GM23338 (cell line): ENCODE results near the gene KDM4B. TPM values are rescaled to one million over a fixed set of nuclear protein-coding genes. Genes with fewer than 3 reads are reported as not detected.

Source experiments
- ATAC-seq: fragments of 200-7000 bp; cut with Tn5 transposase; 3 replicates; pipeline ENCODE4 v1.9.1; 2020
- DNase-seq: peaks from one replicate; pipeline ENCODE4 v3.0.0-alpha.2; 2015; ENCODE audit warnings: low spot score
- H2AFZ ChIP-seq: fragments of 200-600 bp; sonication (generic); 2 replicates; pipeline ENCODE4 v1.8.0; 2016; ENCODE audit warnings: antibody characterized with exemption, mild to moderate bottlenecking, moderate library complexity
- H3F3A ChIP-seq: fragments of 200-600 bp; sonication (generic); replicated peaks from 2 replicates; pipeline ENCODE4 v1.8.0; 2017; ENCODE audit warnings: antibody characterized with exemption, mixed run types, low read depth
- H3K27ac ChIP-seq: fragments of 200-600 bp; sonication (generic); 2 replicates; pipeline ENCODE4 v1.6.1; 2016; ENCODE audit warnings: low read depth
- H3K27me3 ChIP-seq: fragments of 200-600 bp; sonication (generic); 2 replicates; pipeline ENCODE4 v1.8.0; 2016; ENCODE audit warnings: mild to moderate bottlenecking, mixed run types, moderate library complexity; ENCODE audit not compliant: insufficient read depth
- H3K36me3 ChIP-seq: fragments of 200-600 bp; sonication (generic); 2 replicates; pipeline ENCODE4 v1.8.0; 2016; ENCODE audit warnings: mild to moderate bottlenecking; ENCODE audit not compliant: insufficient read depth
- H3K4me1 ChIP-seq: fragments of 200-600 bp; sonication (generic); 2 replicates; pipeline ENCODE4 v1.8.0; 2016; ENCODE audit warnings: mild to moderate bottlenecking, moderate library complexity; ENCODE audit not compliant: insufficient read depth
- H3K4me2 ChIP-seq: fragments of 200-600 bp; sonication (generic); 2 replicates; pipeline ENCODE4 v1.7.1; 2017; ENCODE audit warnings: mixed run types
- H3K4me3 ChIP-seq: fragments of 200-600 bp; sonication (generic); 2 replicates; pipeline ENCODE4 v1.6.1; 2016; ENCODE audit warnings: mixed run types
- H3K79me2 ChIP-seq: fragments of 200-600 bp; sonication (generic); replicated peaks from 2 replicates; pipeline ENCODE4 v1.8.0; 2017; ENCODE audit warnings: mild to moderate bottlenecking; ENCODE audit not compliant: insufficient read depth
- H3K9me2 ChIP-seq: fragments of 200-600 bp; sonication (generic); 2 replicates; pipeline ENCODE4 v1.8.0; 2017; ENCODE audit not compliant: insufficient read depth
- H4K20me1 ChIP-seq: fragments of 200-600 bp; sonication (generic); replicated peaks from 2 replicates; pipeline ENCODE4 v1.8.0; 2017; ENCODE audit warnings: mild to moderate bottlenecking; ENCODE audit not compliant: insufficient read depth
- H3K27ac Mint-ChIP-seq: 2 replicates; pipeline ENCODE4 v1.8.0; 2020; ENCODE audit warnings: inconsistent platforms, mild to moderate bottlenecking, moderate library complexity, mixed read lengths
- H3K27me3 Mint-ChIP-seq: 3 replicates; pipeline ENCODE4 v1.8.0; 2022; ENCODE audit warnings: low read depth, mild to moderate bottlenecking, moderate library complexity, mixed read lengths, inconsistent platforms; ENCODE audit not compliant: insufficient read depth, poor library complexity
- H3K36me3 Mint-ChIP-seq: 3 replicates; pipeline ENCODE4 v1.8.0; 2021; ENCODE audit warnings: low read depth, mild to moderate bottlenecking, inconsistent platforms, moderate library complexity, mixed read lengths
- H3K4me1 Mint-ChIP-seq: 3 replicates; pipeline ENCODE4 v1.8.0; 2020; ENCODE audit warnings: mild to moderate bottlenecking, inconsistent platforms, mixed read lengths
- H3K4me3 Mint-ChIP-seq: 3 replicates; pipeline ENCODE4 v1.8.0; 2021; ENCODE audit warnings: moderate library complexity, mild to moderate bottlenecking, inconsistent platforms, mixed read lengths
- H3K9me3 Mint-ChIP-seq: 3 replicates; pipeline ENCODE4 v1.8.0; 2020; ENCODE audit warnings: moderate library complexity, mild to moderate bottlenecking, inconsistent platforms, mixed read lengths
- EZH2 ChIP-seq: fragments of 200-600 bp; sonication (generic); IDR thresholded peaks from one replicate; pipeline ENCODE4 v1.8.0; 2017; ENCODE audit warnings: antibody characterized with exemption, mild to moderate bottlenecking, low read depth; ENCODE audit not compliant: unreplicated experiment
- EZH2phosphoT487 ChIP-seq: fragments of 200-600 bp; sonication (generic); IDR thresholded peaks from one replicate; pipeline ENCODE4 v1.8.1; 2018; ENCODE audit warnings: antibody characterized with exemption; ENCODE audit not compliant: unreplicated experiment
- JUNB ChIP-seq: IDR thresholded peaks from one replicate; pipeline ENCODE4 v1.6.1; 2016; ENCODE audit warnings: antibody characterized with exemption; ENCODE audit not compliant: unreplicated experiment
- NANOG ChIP-seq: IDR thresholded peaks from 2 replicates; pipeline ENCODE4 v1.6.1; 2016; ENCODE audit warnings: antibody characterized with exemption, borderline replicate concordance
- POLR2AphosphoS5 ChIP-seq: IDR thresholded peaks from 2 replicates; pipeline ENCODE4 v1.6.1; 2016; ENCODE audit warnings: antibody characterized with exemption, low read depth
- STAT1 ChIP-seq: IDR thresholded peaks from one replicate; pipeline ENCODE4 v1.6.1; 2016; ENCODE audit warnings: antibody characterized with exemption; ENCODE audit not compliant: unreplicated experiment
- ZNF114 ChIP-seq: fragments of 250-450 bp; sonication (Bioruptor Pico); IDR thresholded peaks from 2 replicates; pipeline ENCODE4 v1.5.0; 2020; ENCODE audit warnings: mild to moderate bottlenecking, moderate library complexity
- ZNF331 ChIP-seq: fragments of 250-450 bp; sonication (Bioruptor Pico); IDR thresholded peaks from 2 replicates; pipeline ENCODE4 v1.5.0; 2020; ENCODE audit warnings: low read depth, mild to moderate bottlenecking, moderate library complexity
- polyA plus RNA-seq: library from polyadenylated mRNA; unstranded; fragments of >200 nt; fragmentation: Nextera tagmentation; extraction: Ambion mirVana; gene quantifications from 2 replicates; pipeline ENCODE4 v1.2.1, GENCODE V29; 2016
- total RNA-seq: library from RNA; depleted of rRNA; stranded (reverse); fragments of >200 nt; shearing (Covaris generic); gene quantifications from 2 replicates; pipeline ENCODE4 v1.2.3, GENCODE V29; 2014
- TF ChIP-seq, protein P1 (sequence below): IDR thresholded peaks from one replicate; pipeline ENCODE4 v1.6.1; 2018; ENCODE audit warnings: antibody characterized with exemption; ENCODE audit not compliant: unreplicated experiment
- TF ChIP-seq, protein P2 (sequence below): IDR thresholded peaks from 2 replicates; pipeline ENCODE4 v1.6.1; 2016; ENCODE audit warnings: antibody characterized with exemption
- TF ChIP-seq, protein P3 (sequence below), 2 experiments: fragments of 200-600 bp in 1 of 2; sonication (generic) in 1 of 2; conservative IDR thresholded peaks; 2 replicates each; pipeline versions ENCODE4 v1.5.1 to v1.6.1; 2016 to 2017; ENCODE audit warnings: antibody characterized with exemption in 2 of 2, low read depth in 2 of 2, mild to moderate bottlenecking in 2 of 2, moderate library complexity in 1 of 2

KDM4B gene
- total and polyA plus RNA-seq, 2 experiments from 2014 or later = 9.1 to 27.6 TPM

DNA sequence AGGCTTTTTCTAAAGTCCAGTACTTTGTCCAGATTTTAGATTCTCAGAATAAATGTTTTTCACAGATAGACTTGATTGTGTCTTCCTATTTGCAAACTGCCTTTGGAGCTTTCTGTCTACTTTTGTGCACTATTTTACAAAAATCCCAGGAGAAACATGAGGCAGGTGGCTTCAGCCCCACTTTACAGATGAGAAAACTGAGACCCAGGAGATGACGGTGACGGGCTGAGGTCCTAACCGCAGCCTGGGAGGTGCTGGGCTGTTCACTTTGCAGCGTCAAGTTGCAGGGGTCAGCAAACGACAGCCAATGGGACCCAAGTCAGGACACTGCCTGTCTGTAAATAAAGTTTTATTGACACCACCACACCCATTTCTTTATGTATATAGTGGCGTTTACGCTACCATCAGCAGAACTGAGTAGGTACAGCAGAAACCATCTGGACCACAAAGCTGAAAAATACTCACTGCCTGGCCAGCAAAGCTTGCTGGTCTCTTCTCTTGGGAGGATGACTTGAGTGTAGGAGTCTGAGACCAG is 6.8 kb upstream of the KDM4B start:
- Histone ChIP-seq H3K27me3 (no peaks in the 10 kb centered on the region), H3K4me2 (no peak overlapping the region), H4K20me1 (peaks cover 10% of the 10 kb centered on the region), H3K36me3 (no peaks in the 10 kb centered on the region; the same call in 1 of the 2 replicates), H3K79me2 (no peaks in the 10 kb centered on the region), H3K4me3 (no peak overlapping the region), H2AFZ (no peak overlapping the region), H3K9me2 (no peaks in the 10 kb centered on the region), H3K4me1 (no peaks in the 10 kb centered on the region), H3K27ac (no peak overlapping the region), H3F3A (no peaks in the 10 kb centered on the region)
- no peak overlapping the region for H3K4me3 Mint-ChIP-seq
- TF ChIP-seq, protein P1, sequence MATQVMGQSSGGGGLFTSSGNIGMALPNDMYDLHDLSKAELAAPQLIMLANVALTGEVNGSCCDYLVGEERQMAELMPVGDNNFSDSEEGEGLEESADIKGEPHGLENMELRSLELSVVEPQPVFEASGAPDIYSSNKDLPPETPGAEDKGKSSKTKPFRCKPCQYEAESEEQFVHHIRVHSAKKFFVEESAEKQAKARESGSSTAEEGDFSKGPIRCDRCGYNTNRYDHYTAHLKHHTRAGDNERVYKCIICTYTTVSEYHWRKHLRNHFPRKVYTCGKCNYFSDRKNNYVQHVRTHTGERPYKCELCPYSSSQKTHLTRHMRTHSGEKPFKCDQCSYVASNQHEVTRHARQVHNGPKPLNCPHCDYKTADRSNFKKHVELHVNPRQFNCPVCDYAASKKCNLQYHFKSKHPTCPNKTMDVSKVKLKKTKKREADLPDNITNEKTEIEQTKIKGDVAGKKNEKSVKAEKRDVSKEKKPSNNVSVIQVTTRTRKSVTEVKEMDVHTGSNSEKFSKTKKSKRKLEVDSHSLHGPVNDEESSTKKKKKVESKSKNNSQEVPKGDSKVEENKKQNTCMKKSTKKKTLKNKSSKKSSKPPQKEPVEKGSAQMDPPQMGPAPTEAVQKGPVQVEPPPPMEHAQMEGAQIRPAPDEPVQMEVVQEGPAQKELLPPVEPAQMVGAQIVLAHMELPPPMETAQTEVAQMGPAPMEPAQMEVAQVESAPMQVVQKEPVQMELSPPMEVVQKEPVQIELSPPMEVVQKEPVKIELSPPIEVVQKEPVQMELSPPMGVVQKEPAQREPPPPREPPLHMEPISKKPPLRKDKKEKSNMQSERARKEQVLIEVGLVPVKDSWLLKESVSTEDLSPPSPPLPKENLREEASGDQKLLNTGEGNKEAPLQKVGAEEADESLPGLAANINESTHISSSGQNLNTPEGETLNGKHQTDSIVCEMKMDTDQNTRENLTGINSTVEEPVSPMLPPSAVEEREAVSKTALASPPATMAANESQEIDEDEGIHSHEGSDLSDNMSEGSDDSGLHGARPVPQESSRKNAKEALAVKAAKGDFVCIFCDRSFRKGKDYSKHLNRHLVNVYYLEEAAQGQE = no peak
- TF ChIP-seq ZNF114 = no peak
- no peak for TF ChIP-seq JUNB
- no peak for TF ChIP-seq EZH2
- no peak for TF ChIP-seq NANOG
- no peak for TF ChIP-seq POLR2AphosphoS5
- no peak for TF ChIP-seq EZH2phosphoT487
- no peak for TF ChIP-seq ZNF331 (CRISPR knock-in tag)
- TF ChIP-seq, protein P2, sequence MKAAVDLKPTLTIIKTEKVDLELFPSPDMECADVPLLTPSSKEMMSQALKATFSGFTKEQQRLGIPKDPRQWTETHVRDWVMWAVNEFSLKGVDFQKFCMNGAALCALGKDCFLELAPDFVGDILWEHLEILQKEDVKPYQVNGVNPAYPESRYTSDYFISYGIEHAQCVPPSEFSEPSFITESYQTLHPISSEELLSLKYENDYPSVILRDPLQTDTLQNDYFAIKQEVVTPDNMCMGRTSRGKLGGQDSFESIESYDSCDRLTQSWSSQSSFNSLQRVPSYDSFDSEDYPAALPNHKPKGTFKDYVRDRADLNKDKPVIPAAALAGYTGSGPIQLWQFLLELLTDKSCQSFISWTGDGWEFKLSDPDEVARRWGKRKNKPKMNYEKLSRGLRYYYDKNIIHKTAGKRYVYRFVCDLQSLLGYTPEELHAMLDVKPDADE = no peak
- no peak for TF ChIP-seq STAT1
- peaks cover 2% of the 10 kb centered on the region; the same call in 2 of the 3 replicates for H3K4me1 Mint-ChIP-seq
- peaks cover 7% of the 10 kb centered on the region for H3K27me3 Mint-ChIP-seq
- no peaks in the 10 kb centered on the region for H3K9me3 Mint-ChIP-seq
- H3K36me3 Mint-ChIP-seq = peaks cover 48% of the 10 kb centered on the region
- H3K27ac Mint-ChIP-seq = no peak overlapping the region
- ATAC-seq = no peak
- DNase-seq = no peak

DNA sequence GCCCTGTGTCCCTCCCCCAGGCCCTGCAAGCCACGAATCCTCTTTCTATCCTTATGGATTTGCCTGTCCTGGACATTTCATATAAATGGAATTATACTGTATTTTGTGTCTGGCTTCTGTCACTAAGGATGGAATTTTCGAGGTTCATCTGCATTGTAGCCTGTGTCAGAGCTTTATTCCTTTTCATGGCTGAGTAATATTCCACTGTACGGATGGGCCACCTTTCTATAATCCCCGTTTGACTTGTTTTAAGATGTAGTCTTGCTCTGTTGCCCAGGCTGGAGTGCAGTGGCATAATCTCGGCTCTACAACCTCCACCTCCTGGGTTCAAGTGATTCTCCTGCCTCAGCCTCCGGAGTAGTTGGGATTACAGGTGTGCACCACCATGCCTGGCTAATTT is 3.9 kb upstream of the KDM4B start:
- Mint-ChIP-seq H3K27ac (no peak overlapping the region), H3K4me1 (peaks cover 6% of the 10 kb centered on the region; the same call in 2 of the 3 replicates), H3K27me3 (peaks cover 17% of the 10 kb centered on the region), H3K36me3 (peaks cover 36% of the 10 kb centered on the region), H3K4me3 (no peak overlapping the region), H3K9me3 (no peaks in the 10 kb centered on the region)
- H3K36me3 ChIP-seq = no peaks in the 10 kb centered on the region; the same call in 1 of the 2 replicates
- H3K27ac ChIP-seq = no peak overlapping the region
- no peaks in the 10 kb centered on the region for H3K9me2 ChIP-seq
- DNase-seq (no peak), ATAC-seq (no peak)
- no peak overlapping the region for H3K4me2 ChIP-seq
- peaks cover 3% of the 10 kb centered on the region for H3K79me2 ChIP-seq
- peaks cover 8% of the 10 kb centered on the region for H4K20me1 ChIP-seq
- H3F3A ChIP-seq = no peaks in the 10 kb centered on the region
- no peak overlapping the region for H3K4me3 ChIP-seq
- peaks cover 3% of the 10 kb centered on the region for H3K4me1 ChIP-seq
- H3K27me3 ChIP-seq = no peaks in the 10 kb centered on the region
- no peak overlapping the region for H2AFZ ChIP-seq
- TF ChIP-seq ZNF331 (CRISPR knock-in tag) = no peak
- TF ChIP-seq, protein P3, sequence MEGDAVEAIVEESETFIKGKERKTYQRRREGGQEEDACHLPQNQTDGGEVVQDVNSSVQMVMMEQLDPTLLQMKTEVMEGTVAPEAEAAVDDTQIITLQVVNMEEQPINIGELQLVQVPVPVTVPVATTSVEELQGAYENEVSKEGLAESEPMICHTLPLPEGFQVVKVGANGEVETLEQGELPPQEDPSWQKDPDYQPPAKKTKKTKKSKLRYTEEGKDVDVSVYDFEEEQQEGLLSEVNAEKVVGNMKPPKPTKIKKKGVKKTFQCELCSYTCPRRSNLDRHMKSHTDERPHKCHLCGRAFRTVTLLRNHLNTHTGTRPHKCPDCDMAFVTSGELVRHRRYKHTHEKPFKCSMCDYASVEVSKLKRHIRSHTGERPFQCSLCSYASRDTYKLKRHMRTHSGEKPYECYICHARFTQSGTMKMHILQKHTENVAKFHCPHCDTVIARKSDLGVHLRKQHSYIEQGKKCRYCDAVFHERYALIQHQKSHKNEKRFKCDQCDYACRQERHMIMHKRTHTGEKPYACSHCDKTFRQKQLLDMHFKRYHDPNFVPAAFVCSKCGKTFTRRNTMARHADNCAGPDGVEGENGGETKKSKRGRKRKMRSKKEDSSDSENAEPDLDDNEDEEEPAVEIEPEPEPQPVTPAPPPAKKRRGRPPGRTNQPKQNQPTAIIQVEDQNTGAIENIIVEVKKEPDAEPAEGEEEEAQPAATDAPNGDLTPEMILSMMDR (conservative IDR thresholded peaks at IDR 0.05; ENCODE audit: low read depth in 2 of 2) = no peak
